Measurements from ENCODE around the gene GGA2.

- TF ChIP-seq CTCF (IDR thresholded peaks at IDR 0.05): no peak
- no peak for TF ChIP-seq POLR2AphosphoS5 (IDR thresholded peaks at IDR 0.05)
- no peak for TF ChIP-seq POLR2A (IDR thresholded peaks at IDR 0.05)
These were observed 27.1 kb upstream of the GGA2 start for GRCh38 chr16:23537390-23537789.
